Panc1 (cell line): ENCODE data around the gene EPHA3.

ENCODE experiments used
- CTCF ChIP-seq: fragments of 450-650 bp; IDR thresholded peaks from 2 replicates; pipeline ENCODE4 v1.5.1; 2017; ENCODE audit warnings: mild to moderate bottlenecking
- POLR2AphosphoS5 ChIP-seq: IDR thresholded peaks from 2 replicates; pipeline ENCODE4 v1.6.1; 2012; ENCODE audit warnings: mild to moderate bottlenecking, low read depth, low read length, moderate library complexity
- SIN3A ChIP-seq: IDR thresholded peaks from 2 replicates; pipeline ENCODE4 v1.6.1; 2012; ENCODE audit warnings: low read depth, mild to moderate bottlenecking, low read length, moderate library complexity, borderline replicate concordance; ENCODE audit not compliant: insufficient read depth

- TF ChIP-seq CTCF, result no peak
- no peak for TF ChIP-seq SIN3A
- no peak for TF ChIP-seq POLR2AphosphoS5
Measured at GRCh38 chr3:89101251-89101650, 6.2 kb upstream of the EPHA3 start.
